Raji (cell line): Measurements from ENCODE around the gene FBLN1.

Experiments
- POLR2A ChIP-seq: IDR thresholded peaks from 2 replicates; pipeline ENCODE4 v1.6.1; 2011; ENCODE audit warnings: low read depth, low read length, control low read depth; ENCODE audit not compliant: insufficient read depth

Gene FBLN1

GRCh38 chr22:45473626-45474237 is 29.0 kb upstream of the FBLN1 start:
- no peak for TF ChIP-seq POLR2A

GRCh38 chr22:45475063-45475747 is 27.5 kb upstream of the FBLN1 start:
- no peak for TF ChIP-seq POLR2A

GRCh38 chr22:45475851-45476514 is 26.7 kb upstream of the FBLN1 start:
- TF ChIP-seq POLR2A: no peak

GRCh38 chr22:45476814-45477213 is 25.9 kb upstream of the FBLN1 start:
- TF ChIP-seq POLR2A: no peak

DNA sequence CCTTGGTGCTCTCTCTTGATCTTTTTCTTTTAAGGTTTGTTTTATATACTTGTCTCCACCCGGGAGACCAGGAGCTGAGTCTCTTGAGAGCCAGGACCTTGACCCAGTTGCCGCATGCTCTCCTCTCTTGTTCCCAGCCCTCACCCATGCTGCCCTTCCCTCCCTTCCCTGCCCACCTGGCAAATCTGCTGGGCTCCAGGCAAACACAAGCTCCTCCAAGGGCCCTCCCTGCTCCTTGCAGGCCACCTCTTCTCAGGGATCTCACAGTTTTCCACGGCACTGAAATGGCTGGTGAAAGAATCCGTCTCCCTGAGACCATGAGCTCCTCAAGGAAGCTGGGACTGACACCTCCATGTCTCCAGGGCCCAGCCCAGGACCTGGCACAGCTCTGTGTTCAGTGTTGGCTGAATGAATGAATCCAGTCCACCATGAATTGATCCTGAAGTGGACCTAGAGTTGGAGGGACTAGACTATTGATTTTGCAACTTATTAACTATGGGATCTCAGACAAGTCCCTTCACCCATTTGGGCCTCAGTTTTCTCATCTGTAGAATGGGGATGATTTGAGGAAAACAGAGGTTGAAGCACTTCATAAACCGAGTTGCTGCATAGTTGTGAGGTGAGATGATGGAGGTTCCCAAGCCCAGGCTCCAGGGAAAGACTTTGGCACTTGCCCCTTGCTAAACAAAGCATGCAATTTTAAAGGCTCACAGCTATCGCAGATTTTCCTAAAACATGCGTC is 25.1 kb upstream of the FBLN1 start:
- TF ChIP-seq POLR2A: no peak

DNA sequence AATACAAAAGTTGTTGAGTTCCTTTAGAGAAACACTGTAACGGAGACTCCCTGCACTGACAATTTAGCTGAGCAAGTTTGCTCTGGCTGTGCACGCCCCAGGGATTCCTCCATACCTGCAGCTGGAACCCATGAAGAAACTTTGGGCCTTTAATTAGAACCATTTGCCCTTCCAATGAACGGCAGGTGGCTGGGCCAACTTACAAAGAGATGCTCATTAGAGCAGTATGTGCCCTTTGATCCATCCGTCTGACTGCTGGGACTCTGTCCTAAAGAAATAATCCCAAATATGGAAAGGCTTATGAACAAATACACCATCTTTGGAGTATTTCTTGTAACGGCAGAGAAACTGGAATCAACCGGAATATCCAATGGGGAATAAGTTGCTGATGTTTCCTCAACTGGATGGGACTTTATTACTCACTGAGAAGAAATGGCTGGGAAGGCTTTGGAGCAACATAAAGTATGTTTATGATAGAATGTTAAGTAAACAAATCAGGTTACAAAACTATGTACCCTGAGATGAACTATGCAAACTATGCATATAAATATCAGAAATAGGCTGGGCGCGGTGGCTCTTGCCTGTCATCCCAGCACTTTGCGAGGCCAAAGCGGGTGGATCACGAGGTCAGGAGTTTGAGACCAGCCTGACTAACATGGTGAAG is 24.4 kb upstream of the FBLN1 start:
- TF ChIP-seq POLR2A: no peak

- no peak for TF ChIP-seq POLR2A
Observed at GRCh38 chr22:45480717-45481116, 22.0 kb upstream of the FBLN1 start.

DNA sequence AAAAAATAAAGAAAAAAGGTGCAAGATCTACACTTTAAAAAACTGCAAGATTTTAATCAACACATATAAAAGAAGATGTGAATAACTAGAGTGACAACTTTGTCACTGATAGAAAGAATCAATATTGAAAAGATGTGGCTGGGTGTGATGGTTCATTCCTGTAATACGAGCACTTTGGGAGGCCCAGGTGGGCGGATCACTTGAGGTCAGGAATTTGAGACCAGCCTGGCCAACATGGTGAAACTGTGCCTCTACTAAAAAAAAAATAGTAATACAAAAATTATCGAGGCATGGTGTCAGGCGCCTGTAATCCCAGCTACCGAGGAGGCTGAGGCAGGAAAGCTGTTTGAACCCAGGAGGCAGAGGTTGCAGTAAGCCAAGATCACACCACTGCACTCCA is 21.0 kb upstream of the FBLN1 start:
- TF ChIP-seq POLR2A: no peak

- TF ChIP-seq POLR2A: no peak
Observed at GRCh38 chr22:45482169-45482568, 20.5 kb upstream of the FBLN1 start.

DNA sequence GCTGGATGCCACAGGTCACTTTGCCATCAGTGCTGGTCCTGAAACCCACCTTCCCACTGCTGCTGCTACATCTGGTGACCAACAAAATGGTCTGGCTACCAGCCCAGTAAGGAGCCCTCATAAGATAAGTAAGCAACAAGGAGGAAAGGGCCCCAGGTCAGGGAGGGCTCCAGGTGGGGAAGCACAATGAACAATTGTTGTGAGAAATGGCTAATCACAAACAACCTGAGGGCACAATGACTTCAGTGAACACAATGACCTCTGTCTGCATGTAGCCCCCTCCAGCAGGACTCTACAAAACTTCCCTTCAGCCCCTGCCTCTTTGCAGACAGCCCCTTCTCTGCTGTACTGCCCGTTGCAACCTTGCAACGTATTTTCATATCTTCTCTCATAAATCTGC is 19.4 kb upstream of the FBLN1 start:
- TF ChIP-seq POLR2A: no peak

GRCh38 chr22:45483918-45484499 is 18.7 kb upstream of the FBLN1 start:
- TF ChIP-seq POLR2A: no peak

- no peak for TF ChIP-seq POLR2A
Observed at GRCh38 chr22:45484742-45485141, 17.9 kb upstream of the FBLN1 start.

DNA sequence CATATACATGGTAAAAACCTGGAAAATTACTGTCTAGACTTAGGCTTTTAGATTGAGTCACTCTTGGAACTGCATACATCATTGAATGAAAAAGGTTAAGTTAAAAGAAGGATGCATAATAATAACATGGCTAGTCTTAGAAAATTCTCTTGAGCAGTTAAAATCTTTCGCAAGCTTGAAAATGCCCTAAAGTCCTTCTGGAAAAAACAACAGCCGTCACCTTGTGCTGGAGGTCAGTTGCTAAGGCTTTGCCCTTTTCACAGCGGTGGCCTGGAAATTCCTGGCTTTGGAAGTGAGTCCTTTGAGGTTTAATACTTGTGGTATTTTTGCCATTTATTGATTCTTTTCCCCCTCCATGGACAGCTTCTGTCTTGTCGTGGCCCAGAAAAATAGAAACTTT is 17.4 kb upstream of the FBLN1 start:
- no peak for TF ChIP-seq POLR2A

GRCh38 chr22:45488764-45489370 is 13.8 kb upstream of the FBLN1 start:
- TF ChIP-seq POLR2A: no peak
